GM12878 (cell line): ENCODE results near the gene POLD4. TPM values are rescaled to one million over a fixed set of nuclear protein-coding genes. Genes with fewer than 3 reads are reported as not detected.

Experiments used
- CEBPZ ChIP-seq: fragments of 150-350 bp; IDR thresholded peaks from 2 replicates; pipeline ENCODE4 v1.6.1; 2016; ENCODE audit warnings: low read depth, low read length
- E2F4 ChIP-seq: IDR thresholded peaks from 2 replicates; pipeline ENCODE4 v1.6.1; 2012; ENCODE audit warnings: low read depth, low read length, improper control_type of control experiment
- E2F8 ChIP-seq: fragments of 450-650 bp; IDR thresholded peaks from 2 replicates; pipeline ENCODE4 v1.6.1; 2018; ENCODE audit warnings: mild to moderate bottlenecking, low read depth, moderate library complexity; ENCODE audit not compliant: partially characterized antibody
- E4F1 ChIP-seq: fragments of 450-650 bp; IDR thresholded peaks from 2 replicates; pipeline ENCODE4 v1.6.1; 2018; ENCODE audit warnings: borderline replicate concordance, mild to moderate bottlenecking; ENCODE audit not compliant: partially characterized antibody
- KDM1A ChIP-seq: fragments of 200-600 bp; sonication (generic); IDR thresholded peaks from 2 replicates; pipeline ENCODE4 v1.6.1; 2016; ENCODE audit warnings: borderline replicate concordance
- KLF5 ChIP-seq: fragments of 450-650 bp; IDR thresholded peaks from 2 replicates; pipeline ENCODE4 v1.6.1; 2014; ENCODE audit warnings: mild to moderate bottlenecking; ENCODE audit not compliant: partially characterized antibody
- POLR2AphosphoS2 ChIP-seq: IDR thresholded peaks from 2 replicates; pipeline ENCODE4 v1.6.1; 2011; ENCODE audit warnings: low read depth, mild to moderate bottlenecking, low read length, improper control_type of control experiment, moderate library complexity
- SMAD1 ChIP-seq: fragments of 450-650 bp; IDR thresholded peaks from 2 replicates; pipeline ENCODE4 v1.6.1; 2018; ENCODE audit warnings: mild to moderate bottlenecking, low read depth; ENCODE audit not compliant: partially characterized antibody
- SP1 ChIP-seq: IDR thresholded peaks from one replicate; pipeline ENCODE4 v1.6.1; 2011; ENCODE audit warnings: low read depth, low read length
- SPI1 ChIP-seq: IDR thresholded peaks from 2 replicates; pipeline ENCODE4 v1.6.1; 2011; ENCODE audit warnings: low read depth, mild to moderate bottlenecking, low read length, moderate library complexity, borderline replicate concordance; ENCODE audit not compliant: insufficient read depth
- SREBF2 ChIP-seq: IDR thresholded peaks from 2 replicates; pipeline ENCODE4 v1.6.1; 2012; ENCODE audit warnings: mild to moderate bottlenecking, low read length
- TAF1 ChIP-seq: IDR thresholded peaks from 2 replicates; pipeline ENCODE4 v1.6.1; 2011; ENCODE audit warnings: mild to moderate bottlenecking, low read depth, low read length, borderline replicate concordance
- ZBTB40 ChIP-seq: fragments of 450-650 bp; IDR thresholded peaks from 2 replicates; pipeline ENCODE4 v1.6.1; 2016; ENCODE audit warnings: mild to moderate bottlenecking, moderate library complexity, borderline replicate concordance
- ZNF207 ChIP-seq: fragments of 450-650 bp; IDR thresholded peaks from 2 replicates; pipeline ENCODE4 v1.6.1; 2014; ENCODE audit warnings: antibody characterized with exemption, mild to moderate bottlenecking, borderline replicate concordance
- polyA plus RNA-seq, 11 experiments: library from polyadenylated mRNA; depleted of rRNA in 4 of 11; unstranded in 6 of 11; stranded (reverse) in 5 of 11; fragments of >200 nt; fragmentation: Nextera tagmentation in 4 of 11; fragmentation: Illumina TruSeq in 1 of 11; extraction: Ambion mirVana in 4 of 11; extraction: Trizol in 1 of 11; gene quantifications; 1 replicate in 1 of 11; 2 replicates in 10 of 11; pipeline versions ENCODE4 v1.2.1 to v1.2.3, GENCODE V29; 2011 to 2016; ENCODE audit warnings: inconsistent platforms in 2 of 11, missing spikeins in 2 of 11, low read depth in 1 of 11
- total RNA-seq, 4 experiments: library from RNA; depleted of rRNA in 3 of 4; stranded (reverse); fragments of >200 nt in 3 of 4; fragmentation: Illumina TruSeq in 1 of 4; extraction: Trizol in 1 of 4; gene quantifications; 2 replicates each; pipeline versions ENCODE4 v1.2.1 to v1.2.3, GENCODE V29; 2013 to 2021

POLD4 gene
- total and polyA plus RNA-seq, 10 of the 15 experiments (the other 5 are each of a cell fraction or from before 2014, with no cell fraction given), result 8.1 to 176 (median 88.1) TPM

- TF ChIP-seq SPI1, result no peak
- TF ChIP-seq KDM1A, result no peak
- TF ChIP-seq POLR2AphosphoS2, result no peak
- no peak for TF ChIP-seq TAF1
- no peak for TF ChIP-seq E2F8
- no peak for TF ChIP-seq CEBPZ
- no peak for TF ChIP-seq E2F4
- TF ChIP-seq ZBTB40, result no peak
- TF ChIP-seq ZNF207, result no peak
- TF ChIP-seq E4F1, result no peak
- TF ChIP-seq SMAD1, result no peak
- no peak for TF ChIP-seq SREBF2
- TF ChIP-seq SP1, result no peak
- no peak for TF ChIP-seq KLF5
These were observed 1.9 kb downstream of the POLD4 start (continued) for GRCh38 chr11:67351275-67352005.
